Measurements from ENCODE around the gene ACTRT1.

ACTRT1 gene

DNA sequence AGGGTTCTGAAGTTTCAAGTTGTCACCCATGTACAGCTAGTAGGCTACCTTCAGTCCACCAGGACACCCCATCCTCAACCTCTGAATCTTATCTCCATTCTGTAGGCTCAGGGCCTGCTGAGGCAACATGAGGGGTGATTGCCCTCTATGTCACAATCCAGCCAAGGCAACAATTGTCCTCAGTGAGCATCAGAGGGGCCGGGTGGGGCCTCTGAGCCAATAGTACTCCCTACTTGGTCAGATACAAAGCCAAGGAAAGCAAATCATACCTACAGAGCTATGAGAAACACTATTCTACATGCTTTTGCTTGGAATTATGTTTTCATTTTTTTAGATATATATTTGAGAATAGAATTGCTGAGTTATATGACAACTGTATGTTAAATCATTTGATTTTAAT, at the start of gene ACTRT1:
TSS of gene ACTRT1 (minus strand) at position 101 of the 400 bp plus-strand sequence. CDS start 197 bp downstream, outside the sequence.
- no peaks in the 10 kb centered on the region for H3K79me2 ChIP-seq (ENCODE audit: insufficient read depth, low read length)
- H3K27me3 ChIP-seq (ENCODE audit: insufficient read depth, low read length) = no peaks in the 10 kb centered on the region
- TF ChIP-seq, protein P1, sequence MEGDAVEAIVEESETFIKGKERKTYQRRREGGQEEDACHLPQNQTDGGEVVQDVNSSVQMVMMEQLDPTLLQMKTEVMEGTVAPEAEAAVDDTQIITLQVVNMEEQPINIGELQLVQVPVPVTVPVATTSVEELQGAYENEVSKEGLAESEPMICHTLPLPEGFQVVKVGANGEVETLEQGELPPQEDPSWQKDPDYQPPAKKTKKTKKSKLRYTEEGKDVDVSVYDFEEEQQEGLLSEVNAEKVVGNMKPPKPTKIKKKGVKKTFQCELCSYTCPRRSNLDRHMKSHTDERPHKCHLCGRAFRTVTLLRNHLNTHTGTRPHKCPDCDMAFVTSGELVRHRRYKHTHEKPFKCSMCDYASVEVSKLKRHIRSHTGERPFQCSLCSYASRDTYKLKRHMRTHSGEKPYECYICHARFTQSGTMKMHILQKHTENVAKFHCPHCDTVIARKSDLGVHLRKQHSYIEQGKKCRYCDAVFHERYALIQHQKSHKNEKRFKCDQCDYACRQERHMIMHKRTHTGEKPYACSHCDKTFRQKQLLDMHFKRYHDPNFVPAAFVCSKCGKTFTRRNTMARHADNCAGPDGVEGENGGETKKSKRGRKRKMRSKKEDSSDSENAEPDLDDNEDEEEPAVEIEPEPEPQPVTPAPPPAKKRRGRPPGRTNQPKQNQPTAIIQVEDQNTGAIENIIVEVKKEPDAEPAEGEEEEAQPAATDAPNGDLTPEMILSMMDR (IDR thresholded peaks at IDR 0.05; ENCODE audit: low read length) = no peak
- no peak for TF ChIP-seq EZH2 (IDR thresholded peaks at IDR 0.05; ENCODE audit: borderline replicate concordance, low read length)

DNA sequence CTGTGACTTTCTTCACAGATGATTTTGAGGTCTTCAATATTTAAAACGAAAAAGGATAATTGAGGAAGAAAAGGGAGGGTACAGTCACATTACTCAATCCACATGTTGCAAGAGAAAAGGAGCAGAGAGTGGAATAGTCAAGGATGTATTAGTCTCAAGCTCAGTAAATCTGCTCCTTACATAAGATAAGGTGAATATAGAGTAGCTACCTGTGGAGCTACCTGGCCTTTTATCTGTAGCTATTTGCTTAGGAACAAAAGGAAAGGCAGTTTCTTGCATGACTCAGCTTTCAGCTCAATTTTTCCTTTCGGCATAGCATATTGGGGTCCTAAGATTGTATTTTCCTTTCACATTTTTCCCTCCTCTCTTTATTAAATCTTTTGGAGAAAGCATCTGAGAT, 26.3 kb upstream of the ACTRT1 start:
- H3K9me2 ChIP-seq (ENCODE audit: low read depth, low read length) = no peaks in the 10 kb centered on the region
- no peak overlapping the region for H3K27ac ChIP-seq (ENCODE audit: low read depth, low read length, poor library complexity, severe bottlenecking)
- no peaks in the 10 kb centered on the region for H4K20me1 ChIP-seq (ENCODE audit: insufficient read depth, low read length)
- no peaks in the 10 kb centered on the region for H3K36me3 ChIP-seq (ENCODE audit: insufficient read depth, low read length)
- H3K4me3 ChIP-seq (ENCODE audit: low read depth, low read length, poor library complexity, severe bottlenecking) = no peak overlapping the region
- no peaks in the 10 kb centered on the region for H3K9me3 ChIP-seq (ENCODE audit: low read length)
- no peak overlapping the region for H3K4me2 ChIP-seq (ENCODE audit: low read length)
- no peaks in the 10 kb centered on the region for H3F3A ChIP-seq (ENCODE audit: insufficient read depth, low read length)
- H3K27me3 ChIP-seq (ENCODE audit: insufficient read depth, low read length) = no peaks in the 10 kb centered on the region
- no peak for TF ChIP-seq EZH2 (IDR thresholded peaks at IDR 0.05; ENCODE audit: borderline replicate concordance, low read length)
- TF ChIP-seq, protein P1 (IDR thresholded peaks at IDR 0.05; ENCODE audit: low read length) = no peak
- no peaks in the 10 kb centered on the region for H3K79me2 ChIP-seq (ENCODE audit: insufficient read depth, low read length)
- H3K9ac ChIP-seq (ENCODE audit: low read length) = no peak overlapping the region
- no peaks in the 10 kb centered on the region for H3K4me1 ChIP-seq (ENCODE audit: insufficient read depth, low read length, severe bottlenecking)
- no peak overlapping the region for H2AFZ ChIP-seq (ENCODE audit: low read length)

More for the DNA sequence above, at the start of gene ACTRT1:
- H3K9ac ChIP-seq (ENCODE audit: low read length) = no peak within 1 kb of the TSS
- no peaks in the 10 kb centered on the region for H3F3A ChIP-seq (ENCODE audit: insufficient read depth, low read length)
- H2AFZ ChIP-seq (ENCODE audit: low read length) = no peak within 1 kb of the TSS
- no peak within 1 kb of the TSS for H3K4me2 ChIP-seq (ENCODE audit: low read length)
- no peak within 1 kb of the TSS for H3K4me3 ChIP-seq (ENCODE audit: low read depth, low read length, poor library complexity, severe bottlenecking)
- no peaks in the 10 kb centered on the region for H3K36me3 ChIP-seq (ENCODE audit: insufficient read depth, low read length)
- H4K20me1 ChIP-seq (ENCODE audit: insufficient read depth, low read length) = no peaks in the 10 kb centered on the region
- H3K27ac ChIP-seq (ENCODE audit: low read depth, low read length, poor library complexity, severe bottlenecking) = no peak within 1 kb of the TSS
- H3K9me3 ChIP-seq (ENCODE audit: low read length) = no peaks in the 10 kb centered on the region
- H3K4me1 ChIP-seq (ENCODE audit: insufficient read depth, low read length, severe bottlenecking) = no peaks in the 10 kb centered on the region
- no peaks in the 10 kb centered on the region for H3K9me2 ChIP-seq (ENCODE audit: low read depth, low read length)

DNA sequence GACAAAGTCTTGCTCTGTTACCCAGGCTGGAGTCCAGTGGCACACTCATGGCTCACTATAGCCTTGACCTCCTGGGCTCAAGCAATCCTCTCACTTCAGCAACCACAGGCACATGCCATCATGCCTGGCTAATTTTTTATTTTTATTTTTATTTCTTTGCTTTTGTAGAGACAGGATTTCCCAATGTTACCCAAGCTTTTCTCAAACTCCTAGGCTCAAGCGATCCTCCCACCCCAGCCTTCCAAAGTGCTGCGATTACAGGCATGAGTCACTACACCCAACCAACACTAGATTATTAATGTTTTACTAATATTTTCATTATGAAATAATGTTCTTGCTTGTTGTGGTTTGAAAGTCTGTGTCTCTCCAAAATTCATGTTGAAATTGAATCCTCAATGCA, 5.2 kb upstream of the ACTRT1 start:
- Histone ChIP-seq H3K4me3 (ENCODE audit: low read depth, low read length, poor library complexity, severe bottlenecking) (no peak overlapping the region), H2AFZ (ENCODE audit: low read length) (no peak overlapping the region), H3F3A (ENCODE audit: insufficient read depth, low read length) (no peaks in the 10 kb centered on the region), H3K9me2 (ENCODE audit: low read depth, low read length) (no peaks in the 10 kb centered on the region), H3K27ac (ENCODE audit: low read depth, low read length, poor library complexity, severe bottlenecking) (no peak overlapping the region), H3K36me3 (ENCODE audit: insufficient read depth, low read length) (no peaks in the 10 kb centered on the region), H3K9ac (ENCODE audit: low read length) (no peak overlapping the region), H3K27me3 (ENCODE audit: insufficient read depth, low read length) (no peaks in the 10 kb centered on the region), H3K79me2 (ENCODE audit: insufficient read depth, low read length) (no peaks in the 10 kb centered on the region), H4K20me1 (ENCODE audit: insufficient read depth, low read length) (no peaks in the 10 kb centered on the region), H3K9me3 (ENCODE audit: low read length) (no peaks in the 10 kb centered on the region), H3K4me2 (ENCODE audit: low read length) (no peak overlapping the region), H3K4me1 (ENCODE audit: insufficient read depth, low read length, severe bottlenecking) (no peaks in the 10 kb centered on the region)
- TF ChIP-seq EZH2 (IDR thresholded peaks at IDR 0.05; ENCODE audit: borderline replicate concordance, low read length) = no peak
- TF ChIP-seq, protein P1 (IDR thresholded peaks at IDR 0.05; ENCODE audit: low read length) = no peak

Measured in OCI-LY1 (cell line).